Muscle layer of colon (tissue), 2 donors: Measurements from ENCODE around the gene CEP295NL.
A peak's percentile ranks its signal among the peaks of the same experiment; 100 is the strongest.

Source experiments
- H3K27ac ChIP-seq: one replicate; pipeline ENCODE4 v1.7.0; 2013; ENCODE audit warnings: low read depth, mild to moderate bottlenecking, low read length, moderate library complexity
- H3K27me3 ChIP-seq, 2 donors: one replicate each; pipeline ENCODE4 v1.7.0; 2013; ENCODE audit warnings: low read length in 2 of 2, mild to moderate bottlenecking in 2 of 2; ENCODE audit not compliant: insufficient read depth in 2 of 2, control insufficient read depth in 1 of 2
- H3K36me3 ChIP-seq: one replicate; pipeline ENCODE4 v1.7.0; 2013; ENCODE audit warnings: mild to moderate bottlenecking, low read length; ENCODE audit not compliant: insufficient read depth
- H3K4me1 ChIP-seq: one replicate; pipeline ENCODE4 v1.7.0; 2013; ENCODE audit warnings: mild to moderate bottlenecking, low read length; ENCODE audit not compliant: insufficient read depth
- H3K4me3 ChIP-seq, 2 donors: one replicate each; pipeline ENCODE4 v1.7.0; 2013; ENCODE audit warnings: low read length in 2 of 2, low read depth in 1 of 2, mild to moderate bottlenecking in 1 of 2, moderate library complexity in 1 of 2
- H3K9ac ChIP-seq: one replicate; pipeline ENCODE4 v1.7.0; 2013; ENCODE audit warnings: low read length
- H3K9me3 ChIP-seq: one replicate; pipeline ENCODE4 v1.7.0; 2013; ENCODE audit warnings: mild to moderate bottlenecking, low read length
- donor health status: abdominal sarcoma.
- donor health status: Adenocarcinoma of cecum.

CEP295NL gene

DNA sequence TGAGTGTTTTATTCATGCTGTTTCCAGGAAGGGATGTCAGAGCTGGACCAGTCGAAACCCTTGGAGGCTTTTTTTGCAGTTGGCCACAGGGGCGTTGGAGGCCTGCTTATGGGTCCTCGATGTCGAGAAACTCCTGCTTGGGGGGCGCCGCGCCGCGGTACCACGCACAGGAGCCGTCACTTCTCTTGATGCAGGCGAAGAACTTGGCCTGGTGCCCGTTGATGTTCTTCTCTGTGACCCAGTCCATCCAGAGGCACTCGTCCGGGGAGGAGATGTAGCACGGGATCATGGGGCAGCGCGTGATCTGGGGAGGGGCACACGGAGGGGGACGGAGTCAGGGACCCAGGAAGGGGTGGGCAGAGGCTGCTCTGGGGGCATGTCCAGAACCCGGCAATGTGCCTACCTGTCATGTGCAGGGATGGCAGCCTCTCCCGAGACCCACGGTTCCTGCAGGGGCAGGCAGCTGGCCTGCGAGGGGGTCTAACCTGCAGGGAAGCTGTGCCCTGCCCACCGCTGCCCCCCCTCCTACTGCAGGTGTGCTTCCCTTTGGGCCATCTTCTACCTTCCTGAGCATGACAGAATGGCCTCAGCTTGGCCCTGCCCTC lies 47.3 kb downstream of the CEP295NL start:
- H3K27ac ChIP-seq: no peak overlapping the region
- H3K36me3 ChIP-seq: peaks cover 48% of the 10 kb centered on the region
- H3K4me3 ChIP-seq: no peak overlapping the region
- no peaks in the 10 kb centered on the region for H3K27me3 ChIP-seq
- H3K9ac ChIP-seq: no peak overlapping the region
- H3K9me3 ChIP-seq: no peaks in the 10 kb centered on the region
- no peaks in the 10 kb centered on the region for H3K4me1 ChIP-seq

DNA sequence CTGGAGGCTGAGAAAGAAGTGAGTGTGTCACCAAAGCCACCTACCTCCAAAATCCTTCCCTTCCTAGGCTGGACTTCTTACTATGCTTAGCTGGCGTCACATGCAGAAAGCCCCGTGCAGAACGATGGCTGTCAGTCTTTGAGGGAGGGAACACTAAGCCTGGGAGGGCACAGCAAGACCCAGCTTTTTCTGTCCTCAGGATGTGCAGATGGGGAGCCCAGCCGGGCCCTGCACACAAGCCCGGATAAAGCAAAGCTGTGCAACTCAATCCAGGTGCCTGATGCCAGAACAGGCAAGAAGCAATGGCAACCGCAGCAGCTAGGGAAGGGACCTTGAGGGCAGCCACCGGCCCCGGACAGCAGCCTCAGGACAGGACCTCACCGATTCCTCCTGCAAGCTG lies 48.5 kb downstream of the CEP295NL start:
- Histone ChIP-seq H3K36me3 (peaks cover 44% of the 10 kb centered on the region), H3K27ac (no peak overlapping the region)

DNA sequence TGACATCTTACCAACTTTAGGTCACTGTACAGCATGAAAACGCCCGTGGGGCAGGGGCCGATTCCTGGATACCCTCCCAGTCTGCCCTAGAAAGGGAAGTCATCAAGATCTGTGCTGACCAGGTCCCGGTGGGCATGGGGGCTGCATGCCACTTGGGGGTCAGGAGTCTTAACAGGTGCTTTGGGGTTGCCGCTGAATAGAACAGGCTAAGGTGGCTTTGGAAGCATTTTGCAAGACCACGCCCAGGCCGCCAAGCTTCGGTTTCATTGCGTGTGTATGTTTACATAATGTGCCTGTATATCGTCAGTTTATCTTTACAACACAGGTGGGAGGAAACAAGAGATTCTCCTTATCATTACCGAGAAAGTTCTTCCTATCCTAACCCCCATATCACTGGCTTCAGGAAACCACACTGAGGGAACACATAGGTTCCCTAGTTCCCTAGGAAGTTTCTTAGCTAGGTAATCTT lies 49.0 kb downstream of the CEP295NL start:
- no peak overlapping the region for H3K4me3 ChIP-seq
- no peaks in the 10 kb centered on the region for H3K4me1 ChIP-seq
- no peaks in the 10 kb centered on the region for H3K9me3 ChIP-seq
- no peak overlapping the region for H3K9ac ChIP-seq
- H3K27ac ChIP-seq: no peak overlapping the region
- H3K27me3 ChIP-seq: no peaks in the 10 kb centered on the region
- peaks cover 44% of the 10 kb centered on the region for H3K36me3 ChIP-seq

More for the DNA sequence above, 48.5 kb downstream of the CEP295NL start:
- Histone ChIP-seq H3K27me3 (no peaks in the 10 kb centered on the region), H3K4me1 (no peaks in the 10 kb centered on the region), H3K4me3 (no peak overlapping the region), H3K9me3 (no peaks in the 10 kb centered on the region), H3K9ac (no peak overlapping the region)

DNA sequence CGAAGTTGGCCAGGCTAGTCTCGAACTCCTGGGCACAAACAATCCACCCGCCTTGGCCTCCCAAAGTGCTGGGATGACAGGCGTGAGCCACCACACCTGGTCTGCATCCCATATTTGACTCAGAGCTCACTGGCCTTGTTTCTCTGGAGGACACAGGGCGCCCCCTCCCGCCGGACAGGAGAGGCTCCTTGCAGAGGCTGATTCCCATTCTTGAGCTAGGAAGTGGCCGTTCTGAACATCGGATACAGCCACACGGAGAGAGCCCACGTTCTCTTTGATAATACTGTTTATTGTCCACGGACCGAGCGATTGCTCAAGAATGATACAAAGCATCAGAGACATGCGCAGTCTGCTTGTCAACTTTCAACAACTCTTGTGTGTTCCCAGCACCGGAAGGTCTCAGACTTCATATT lies 50.3 kb downstream of the CEP295NL start:
- Histone ChIP-seq H3K36me3 (peaks cover 43% of the 10 kb centered on the region), H3K27ac (no peak overlapping the region)

DNA sequence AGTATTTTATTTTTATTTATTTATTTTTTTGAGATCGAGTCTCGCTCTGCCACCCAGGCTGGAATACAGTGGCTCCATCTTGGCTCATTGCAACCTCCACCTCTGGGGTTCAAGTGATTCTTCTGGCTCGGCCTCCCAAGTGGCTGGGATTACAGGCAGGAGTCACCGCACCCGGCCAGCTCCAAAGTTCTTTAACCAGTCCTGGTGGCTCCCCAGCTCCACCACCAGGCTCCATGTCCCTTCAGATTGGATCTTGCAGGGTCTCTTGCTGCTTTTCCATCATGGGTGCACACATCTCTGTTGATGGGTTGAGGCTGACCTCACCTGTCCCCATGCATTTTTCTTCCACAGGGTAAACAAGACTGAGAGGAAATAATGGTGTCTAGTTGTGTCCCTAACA lies 54.0 kb downstream of the CEP295NL start:
- Histone ChIP-seq H3K4me1 (no peaks in the 10 kb centered on the region), H3K4me3 (no peak overlapping the region), H3K27me3 (no peaks in the 10 kb centered on the region), H3K9me3 (no peaks in the 10 kb centered on the region), H3K9ac (no peak overlapping the region), H3K36me3 (peaks cover 9% of the 10 kb centered on the region), H3K27ac (no peak overlapping the region)

More for the DNA sequence above, 50.3 kb downstream of the CEP295NL start:
- Histone ChIP-seq H3K27me3 (no peaks in the 10 kb centered on the region), H3K9me3 (no peaks in the 10 kb centered on the region), H3K4me1 (no peaks in the 10 kb centered on the region), H3K4me3 (no peak overlapping the region), H3K9ac (no peak overlapping the region)

DNA sequence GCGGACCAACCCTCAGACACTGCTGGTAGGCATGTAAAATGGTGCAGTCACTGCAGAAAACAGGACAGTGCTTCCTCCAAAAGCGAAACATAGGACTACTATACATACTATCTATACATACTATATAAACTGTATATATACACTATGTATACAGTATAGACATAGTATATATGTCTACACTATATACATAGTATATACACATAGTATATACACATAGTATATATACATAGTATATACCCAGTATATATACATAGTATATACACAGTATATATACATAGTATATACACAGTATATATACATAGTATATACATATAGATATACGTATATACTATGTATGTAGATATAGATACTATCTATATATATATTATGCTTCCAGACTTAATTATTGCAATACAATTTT lies 55.9 kb downstream of the CEP295NL start:
- H3K36me3 ChIP-seq: no peaks in the 10 kb centered on the region
- no peak overlapping the region for H3K27ac ChIP-seq
- H3K9me3 ChIP-seq: no peaks in the 10 kb centered on the region
- no peaks in the 10 kb centered on the region for H3K27me3 ChIP-seq
- H3K4me3 ChIP-seq: no peak overlapping the region
- no peak overlapping the region for H3K9ac ChIP-seq
- H3K4me1 ChIP-seq: no peaks in the 10 kb centered on the region

DNA sequence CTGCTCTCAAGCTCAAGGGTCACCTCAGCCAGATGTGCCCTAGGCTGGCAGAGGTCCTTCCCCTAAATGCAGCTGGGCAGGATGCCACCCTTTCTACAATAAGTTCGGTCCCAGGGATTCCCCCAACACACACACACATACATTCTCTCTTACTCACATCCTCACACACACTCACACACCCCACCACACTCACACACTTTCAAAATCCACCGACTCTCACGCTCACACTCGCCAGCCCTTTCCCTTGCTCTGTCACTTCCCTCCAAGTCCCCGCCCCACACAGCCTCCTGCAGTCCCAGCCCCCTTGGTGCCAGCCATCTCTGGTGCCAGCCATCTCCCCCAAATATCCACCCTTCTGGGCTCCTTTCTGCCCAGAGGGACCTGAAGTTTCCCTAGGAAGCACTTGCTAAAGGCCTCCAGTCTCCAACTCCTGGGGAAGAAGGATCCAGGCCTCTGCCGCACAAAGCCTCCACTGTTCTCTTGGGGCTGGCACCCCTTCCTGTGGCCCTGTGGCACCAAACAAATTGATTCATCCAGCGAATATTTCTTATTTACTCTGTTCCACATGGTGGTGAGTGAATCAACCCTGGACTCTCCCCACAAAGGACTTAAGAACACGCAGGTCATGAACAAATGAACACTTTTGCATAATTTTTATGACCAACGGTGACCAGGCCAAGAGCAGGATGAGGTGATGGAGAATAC lies 58.5 kb downstream of the CEP295NL start:
- Histone ChIP-seq H3K4me1 (peaks cover 8% of the 10 kb centered on the region), H3K4me3 (no peak overlapping the region), H3K9me3 (no peaks in the 10 kb centered on the region), H3K9ac (no peak overlapping the region), H3K27me3 (no peaks in the 10 kb centered on the region), H3K27ac (no peak overlapping the region), H3K36me3 (no peaks in the 10 kb centered on the region)

DNA sequence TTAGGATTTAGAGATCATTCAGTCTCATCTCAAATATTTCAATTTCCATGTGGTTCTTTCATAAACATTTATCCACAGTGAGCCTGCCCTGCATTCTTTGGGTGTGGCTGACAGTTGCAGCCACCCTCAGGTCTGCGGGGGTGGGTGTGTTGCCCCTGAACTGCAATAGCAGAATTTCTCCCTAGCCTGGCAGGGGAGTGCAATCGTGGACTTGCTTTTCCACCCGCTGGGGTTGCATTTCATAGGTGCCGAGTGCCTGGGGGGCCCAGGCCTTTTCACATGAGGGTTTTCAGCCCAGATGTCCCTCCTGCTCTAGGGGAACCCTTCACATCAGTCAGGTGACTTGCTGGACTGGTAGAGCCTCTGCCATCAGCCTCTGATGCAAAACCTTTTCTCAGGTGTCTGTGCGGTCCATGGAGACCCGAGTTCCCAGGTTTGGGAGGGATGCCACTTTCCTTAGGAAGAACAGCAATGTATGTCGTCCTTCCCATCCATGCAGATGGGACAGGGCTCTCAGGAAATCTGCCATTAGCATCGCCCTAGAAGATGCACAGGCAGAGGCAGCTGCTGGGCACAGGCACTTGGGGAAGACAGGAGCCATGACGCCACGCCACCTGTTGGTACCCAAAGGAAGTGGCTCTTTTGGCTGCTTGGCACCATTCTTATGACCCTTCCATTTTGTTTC lies 60.0 kb downstream of the CEP295NL start:
- Histone ChIP-seq H3K9me3 (no peaks in the 10 kb centered on the region), H3K4me3 (no peak overlapping the region), H3K27ac (no peak overlapping the region), H3K36me3 (peaks cover 4% of the 10 kb centered on the region), H3K27me3 (no peaks in the 10 kb centered on the region), H3K4me1 (peaks cover 20% of the 10 kb centered on the region), H3K9ac (no peak overlapping the region)

DNA sequence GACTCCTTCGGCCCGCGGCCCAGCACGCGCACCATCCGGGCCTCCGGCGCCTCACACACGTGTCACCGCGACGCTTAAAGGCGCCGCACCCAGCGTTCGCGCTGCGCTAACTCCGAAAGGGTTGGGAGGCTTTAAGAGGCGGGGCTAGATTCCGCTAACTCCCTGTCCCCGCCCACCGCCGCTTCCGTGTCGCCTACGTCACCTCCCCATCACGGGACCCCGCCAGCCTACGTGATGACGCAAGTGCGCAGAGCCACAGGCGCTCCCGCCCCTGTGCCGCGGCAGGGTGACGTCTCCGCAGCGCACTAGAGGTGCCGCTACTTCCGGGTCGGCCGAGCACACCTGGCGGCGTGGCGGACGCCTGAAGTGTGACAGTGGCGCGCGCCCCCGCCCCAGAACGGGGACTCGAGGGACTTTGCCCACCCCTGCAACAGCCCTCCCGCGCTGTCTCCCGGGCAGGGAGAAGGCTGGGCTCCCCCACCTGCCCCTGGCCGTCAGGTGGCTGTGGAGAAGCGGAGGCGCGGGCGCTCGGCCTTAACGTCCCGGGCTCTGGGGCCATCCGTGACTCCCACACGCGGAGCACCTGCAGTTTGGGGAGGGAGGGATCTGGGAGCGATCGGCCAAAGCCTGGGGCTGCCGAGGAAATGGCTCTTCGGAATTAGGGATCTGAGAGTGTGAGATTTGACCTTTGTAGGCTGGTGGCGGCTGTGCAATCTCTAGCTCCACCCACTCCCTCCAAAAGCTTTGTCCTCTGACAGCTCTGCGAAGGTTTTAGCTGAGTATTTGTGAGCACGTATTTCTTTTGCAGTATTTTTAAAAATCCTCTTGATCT lies 62.0 kb downstream of the CEP295NL start, which contains the start of gene USP36:
TSS of gene USP36 (minus strand) at position 35 of the 832 bp plus-strand sequence. CDS start 4,451 bp downstream, outside the sequence.
- no peaks in the 10 kb centered on the region for H3K27me3 ChIP-seq
- peak within 1 kb of the TSS; percentile 97 for H3K27ac ChIP-seq
- H3K9ac ChIP-seq: peak within 1 kb of the TSS; percentile 79
- H3K36me3 ChIP-seq: peaks cover 23% of the 10 kb centered on the region
- H3K4me3 ChIP-seq: peak within 1 kb of the TSS; percentile 71 to 97
- peaks cover 24% of the 10 kb centered on the region for H3K4me1 ChIP-seq
- no peaks in the 10 kb centered on the region for H3K9me3 ChIP-seq
